SKM-1 (cell line): ENCODE results near the gene BCKDHB.

ENCODE experiments used
- DNase-seq: peaks from one replicate; lab custom pipeline; 2025; ENCODE audit not compliant: unreplicated experiment; lab: John Stamatoyannopoulos, UW

BCKDHB gene

DNA sequence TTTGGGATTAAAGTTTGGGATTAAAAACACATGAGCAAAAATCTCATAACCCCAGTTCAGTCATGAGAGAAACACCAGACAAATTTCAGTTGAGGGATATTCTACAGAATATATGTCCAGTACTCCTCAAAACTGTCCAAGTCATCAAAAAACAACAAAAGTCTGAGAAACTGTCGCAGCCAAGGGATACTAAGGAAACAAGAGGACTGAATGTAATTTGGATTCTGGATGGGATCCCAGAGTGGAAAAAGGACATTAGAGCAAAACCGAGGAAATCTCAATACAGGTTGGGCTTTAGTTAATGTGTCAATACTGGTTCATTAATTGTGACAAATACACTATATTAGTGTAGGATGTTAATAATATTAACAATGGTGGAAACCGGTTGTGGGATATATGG is 219.3 kb downstream of the BCKDHB start:
- no peak for DNase-seq

DNA sequence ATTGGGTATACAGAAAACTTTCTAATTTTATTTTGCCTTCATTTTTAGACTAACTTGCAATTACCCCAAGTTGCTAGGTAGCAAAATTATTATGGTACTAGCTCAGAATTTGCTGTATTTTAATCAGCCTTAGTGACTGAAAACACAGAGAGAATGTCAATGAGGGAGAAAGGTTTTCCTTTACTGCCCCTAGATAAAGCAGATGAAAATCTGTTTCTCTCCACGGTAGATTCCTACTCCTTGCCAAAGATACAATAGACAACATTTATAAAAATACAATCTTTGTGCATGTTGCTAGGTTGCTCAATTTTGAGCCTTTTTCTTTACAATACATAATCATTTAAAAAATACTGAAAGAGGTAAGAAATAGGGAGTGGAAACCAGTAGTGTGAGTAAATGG is 222.2 kb downstream of the BCKDHB start:
- no peak for DNase-seq

DNA sequence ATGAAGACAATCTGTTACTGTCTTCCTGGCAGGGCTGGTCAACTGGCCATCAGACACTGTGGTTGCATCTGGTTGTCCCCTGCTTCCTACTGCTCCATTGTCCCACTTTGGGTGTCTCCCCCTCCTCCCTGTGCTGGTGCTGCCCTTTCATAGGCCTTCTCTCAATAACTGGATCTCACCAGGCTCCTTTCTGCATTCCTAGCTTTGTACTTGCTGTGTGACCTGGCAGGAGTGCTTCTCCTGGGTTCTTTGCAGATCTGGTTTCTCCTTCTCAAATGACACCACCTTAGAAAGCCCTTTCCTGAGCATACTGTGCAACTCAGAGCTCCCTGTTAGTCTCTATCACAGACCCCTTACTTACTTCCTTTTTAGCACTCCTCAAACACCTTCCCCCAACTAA is 223.0 kb downstream of the BCKDHB start:
- DNase-seq, result no peak

DNA sequence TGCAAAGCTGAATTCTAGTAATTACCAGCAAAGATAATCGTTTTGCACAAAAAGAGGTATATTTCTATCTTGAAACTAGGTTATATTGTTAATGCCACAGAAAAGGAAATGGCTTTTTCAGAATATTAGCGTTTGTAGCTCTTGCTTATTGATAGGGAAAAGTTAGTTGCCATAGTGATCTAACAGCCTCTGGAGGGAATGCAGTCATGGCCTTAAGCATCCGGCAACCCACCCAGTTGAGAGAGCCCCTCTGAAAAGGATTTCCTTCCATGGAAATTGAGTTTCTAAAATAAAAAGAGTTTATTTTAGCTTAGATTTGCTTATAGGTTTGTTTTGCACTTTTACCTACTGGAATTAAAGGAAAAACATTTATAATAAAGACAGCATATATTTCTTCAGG is 224.5 kb downstream of the BCKDHB start:
- no peak for DNase-seq

DNA sequence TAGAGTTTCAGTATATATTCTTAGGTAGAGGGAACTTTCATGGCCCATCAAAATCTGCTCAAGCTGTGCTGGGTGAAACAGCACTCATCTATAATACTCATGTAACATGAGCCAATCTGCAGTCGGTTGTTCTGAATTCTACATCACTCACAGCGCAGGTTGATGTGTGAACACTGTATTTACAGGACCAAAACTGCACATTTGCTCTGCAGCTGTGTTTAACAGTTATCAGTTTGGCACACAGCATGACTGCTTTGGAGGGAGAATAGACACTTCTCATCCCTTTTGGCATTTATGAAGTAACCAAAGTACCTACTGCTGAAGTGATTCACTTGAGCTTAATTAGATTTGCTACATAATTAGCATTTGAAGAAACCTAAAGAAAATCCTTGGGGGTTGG is 225.1 kb downstream of the BCKDHB start:
- no peak for DNase-seq

DNA sequence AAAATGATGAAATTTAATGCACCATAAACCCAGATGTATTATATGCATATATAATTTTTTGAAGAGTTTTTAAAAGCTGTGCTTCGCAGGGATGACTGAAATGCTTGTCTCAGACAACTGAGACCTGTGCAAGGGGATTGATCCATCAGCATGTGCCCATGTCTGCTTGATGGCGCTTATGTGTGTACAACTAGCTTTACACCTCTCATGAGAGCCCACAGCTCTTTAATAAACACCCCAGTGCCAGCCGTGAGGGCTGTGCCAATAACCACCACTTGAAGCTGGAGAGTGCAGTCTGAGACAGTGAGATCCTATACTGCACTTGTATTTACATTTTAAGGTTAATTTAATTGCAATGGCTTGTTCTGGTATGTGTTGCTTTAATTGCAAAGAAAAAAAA is 225.5 kb downstream of the BCKDHB start:
- no peak for DNase-seq

DNA sequence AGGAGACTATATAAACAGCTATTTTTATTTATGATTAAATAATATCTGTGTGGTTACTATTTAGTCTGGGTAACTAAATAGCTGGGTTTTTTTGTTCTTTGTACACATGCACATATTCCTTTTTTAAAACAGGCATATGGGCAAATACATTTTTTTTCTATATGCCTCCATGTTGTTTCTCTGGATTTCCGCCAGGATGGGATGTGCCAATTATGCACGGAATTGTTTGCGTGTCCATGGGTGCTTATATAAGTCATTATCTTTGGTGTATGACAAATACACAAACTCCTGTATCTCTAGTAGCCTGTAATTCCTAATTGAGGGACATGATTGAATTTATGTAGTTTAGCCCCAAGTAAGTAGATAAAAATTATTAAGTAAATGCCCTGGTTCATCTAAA is 226.9 kb downstream of the BCKDHB start:
- no peak for DNase-seq

DNA sequence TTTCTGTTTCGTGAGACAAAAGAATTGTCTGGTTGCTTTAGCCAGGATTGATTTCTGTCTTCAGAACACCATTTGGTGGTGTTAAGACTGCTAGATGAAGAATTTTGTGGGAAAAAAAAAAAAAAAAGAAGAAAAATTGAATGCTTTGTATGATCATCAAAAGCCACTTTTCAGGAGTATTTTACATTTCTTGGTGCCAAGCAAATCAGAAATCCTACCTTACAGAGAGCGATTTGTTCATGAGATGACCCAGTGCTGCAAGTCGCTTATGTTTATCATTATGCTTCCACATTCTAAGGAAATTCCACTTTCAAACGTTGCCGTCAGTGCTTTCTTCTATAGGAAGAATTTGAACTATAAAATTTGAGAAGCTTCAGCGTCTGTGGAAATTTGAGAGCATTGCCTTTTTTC is 228.7 kb downstream of the BCKDHB start:
- DNase-seq, result no peak

DNA sequence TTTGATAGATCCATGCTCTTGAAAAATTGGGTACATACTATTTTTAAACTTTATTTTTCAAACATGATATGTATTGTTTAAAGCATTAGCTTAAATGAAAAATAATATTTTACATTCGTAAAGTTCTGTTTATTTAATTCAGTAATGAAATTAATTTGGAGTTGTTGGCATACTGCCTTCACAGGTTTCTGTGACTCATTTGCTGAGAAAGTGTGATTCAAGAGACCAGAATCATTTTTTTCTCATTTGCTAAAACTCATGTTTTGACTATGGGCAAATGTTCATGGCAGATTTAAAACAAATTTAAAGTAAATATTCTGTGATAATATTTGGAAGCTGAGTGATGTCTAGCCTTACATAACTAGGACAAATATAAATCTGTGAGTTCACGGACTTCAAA is 230.4 kb downstream of the BCKDHB start:
- no peak for DNase-seq

DNA sequence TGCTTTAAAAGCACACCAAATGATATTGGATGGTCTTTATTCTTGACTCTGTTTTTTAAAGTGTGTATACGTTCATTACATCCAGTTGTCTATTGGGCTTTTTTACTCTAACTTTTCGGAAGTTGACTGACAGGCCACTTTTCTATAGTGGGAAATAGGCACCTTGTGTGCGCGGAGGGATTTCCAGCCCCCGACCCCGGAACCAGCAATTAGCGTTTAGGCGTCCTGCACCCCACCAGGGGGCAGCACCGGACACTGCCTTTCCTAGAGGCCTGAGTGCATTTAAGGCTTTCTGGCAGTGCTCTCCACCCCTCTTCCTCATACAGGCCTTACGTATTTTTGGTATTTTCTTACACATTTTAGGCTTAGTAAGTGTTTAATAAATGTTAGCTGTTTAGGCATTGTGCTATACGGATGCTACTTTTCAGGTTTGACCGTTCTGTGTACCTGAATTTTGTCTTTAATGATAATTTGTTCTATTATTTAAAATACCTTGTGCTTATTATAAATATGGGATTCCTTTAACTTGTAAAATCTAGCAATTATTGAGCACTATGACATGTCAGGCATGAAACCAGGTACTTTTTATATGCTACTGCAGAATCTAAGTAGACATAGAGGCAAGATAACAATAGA is 231.8 kb downstream of the BCKDHB start:
- peak; percentile 10 for DNase-seq

DNA sequence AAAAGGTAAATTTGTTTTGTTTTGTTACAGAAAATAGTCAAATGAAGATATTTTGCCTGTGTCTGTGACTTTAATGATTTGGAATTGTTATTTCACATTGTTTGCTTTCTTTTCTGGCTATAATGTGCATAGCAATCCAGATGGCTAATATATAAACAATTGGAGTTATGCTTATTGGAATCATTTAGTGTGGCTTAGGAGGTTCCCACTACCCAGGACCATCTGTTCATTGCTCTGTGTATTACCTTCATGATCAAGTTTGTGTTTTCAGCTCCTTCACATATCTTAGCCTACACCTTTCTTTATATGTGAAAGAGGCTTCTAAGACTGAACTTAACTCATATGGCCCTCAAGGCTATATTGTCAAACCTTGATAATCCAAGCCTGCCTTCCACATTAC is 232.9 kb downstream of the BCKDHB start:
- DNase-seq, result no peak

DNA sequence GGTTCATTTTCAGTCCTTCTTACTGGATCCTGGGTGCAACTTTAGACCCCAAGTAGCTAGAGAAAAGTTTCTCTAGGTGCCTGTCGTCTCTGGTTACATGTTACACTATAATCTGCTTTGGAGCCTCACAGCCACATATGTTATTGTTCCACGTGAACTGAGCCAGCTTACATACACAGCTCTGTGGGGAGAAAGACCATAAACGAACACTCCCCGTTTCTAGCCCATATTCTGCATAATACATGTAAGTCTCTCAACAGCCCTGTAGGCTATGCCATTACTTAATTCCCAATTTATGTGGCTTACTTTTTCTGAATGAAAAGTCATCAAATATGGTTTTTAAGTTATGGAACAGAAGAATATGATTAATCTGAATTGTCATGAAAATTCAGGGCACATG is 233.8 kb downstream of the BCKDHB start:
- no peak for DNase-seq

DNA sequence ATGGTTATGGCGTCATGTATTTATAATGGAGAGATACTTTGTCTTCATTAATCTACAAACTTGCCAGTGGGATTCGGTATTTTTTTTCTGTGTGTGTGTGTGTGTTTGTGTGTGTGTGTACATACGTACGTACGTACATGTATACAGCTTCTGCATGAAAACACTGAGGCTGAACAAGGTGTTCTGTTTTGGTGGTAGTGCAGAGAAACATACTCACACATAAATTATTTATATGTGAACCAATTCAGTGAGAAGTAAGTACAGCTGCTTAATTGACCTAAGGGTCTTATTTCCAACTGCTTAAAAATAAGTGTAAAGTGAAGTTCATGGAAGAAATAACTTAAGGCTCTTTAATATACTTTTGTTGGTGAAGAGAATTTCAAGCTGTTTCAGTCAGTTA is 234.2 kb downstream of the BCKDHB start:
- DNase-seq, result no peak

DNA sequence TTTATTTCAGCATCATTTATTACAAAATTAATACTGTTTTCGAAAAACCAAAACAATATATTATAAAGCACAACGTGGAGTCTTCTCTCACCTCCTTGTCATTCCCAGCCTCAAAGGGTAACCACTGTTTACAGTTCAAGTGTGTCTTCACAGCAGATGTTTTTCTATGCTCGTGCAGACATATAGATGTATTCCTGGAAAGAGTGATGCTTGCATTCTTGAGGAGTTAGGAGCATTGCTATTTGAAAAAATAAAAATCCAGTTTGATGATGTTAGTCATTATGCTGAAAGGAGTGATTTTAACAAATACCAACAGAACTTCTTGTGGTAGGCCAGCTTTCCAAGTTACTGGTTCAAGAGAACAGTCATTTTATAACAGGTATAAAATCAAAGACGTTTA is 234.9 kb downstream of the BCKDHB start:
- no peak for DNase-seq

DNA sequence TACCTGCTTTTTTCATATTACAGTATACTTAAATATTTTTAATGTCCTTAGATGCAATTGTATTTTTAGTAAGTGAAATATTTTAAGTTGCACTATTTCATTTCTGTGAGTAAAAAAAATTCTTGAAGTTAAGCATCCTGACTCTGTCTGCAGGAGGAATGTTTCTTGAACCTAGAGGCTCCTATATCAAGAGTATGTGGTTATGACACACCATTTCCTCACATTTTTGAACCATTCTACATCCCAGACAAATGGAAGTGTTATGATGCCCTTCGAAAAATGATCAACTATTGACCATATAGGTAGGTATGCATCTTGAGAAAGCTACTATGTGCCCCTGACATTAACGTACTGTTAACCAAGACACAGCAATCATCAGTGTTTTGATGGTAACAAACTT is 237.0 kb downstream of the BCKDHB start:
- DNase-seq, result no peak

DNA sequence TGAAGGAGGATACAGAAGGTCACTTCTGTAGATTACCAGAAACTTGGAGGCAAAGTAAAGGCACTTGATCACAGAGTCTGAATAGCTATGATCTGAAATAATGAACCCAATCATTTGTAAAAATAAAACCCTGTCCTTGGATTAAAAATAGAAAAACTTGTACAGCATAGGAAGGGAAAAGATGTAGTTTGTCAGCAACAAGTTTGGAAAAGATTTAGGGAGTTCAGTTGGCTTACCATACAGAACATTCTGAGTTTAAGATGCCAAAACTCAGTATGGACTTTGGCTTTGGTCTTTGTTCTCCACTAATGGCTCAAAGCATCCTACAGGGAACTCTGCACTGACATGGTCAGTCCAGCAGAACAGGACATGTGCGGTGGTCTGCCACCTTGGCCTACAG is 240.6 kb downstream of the BCKDHB start:
- no peak for DNase-seq

DNA sequence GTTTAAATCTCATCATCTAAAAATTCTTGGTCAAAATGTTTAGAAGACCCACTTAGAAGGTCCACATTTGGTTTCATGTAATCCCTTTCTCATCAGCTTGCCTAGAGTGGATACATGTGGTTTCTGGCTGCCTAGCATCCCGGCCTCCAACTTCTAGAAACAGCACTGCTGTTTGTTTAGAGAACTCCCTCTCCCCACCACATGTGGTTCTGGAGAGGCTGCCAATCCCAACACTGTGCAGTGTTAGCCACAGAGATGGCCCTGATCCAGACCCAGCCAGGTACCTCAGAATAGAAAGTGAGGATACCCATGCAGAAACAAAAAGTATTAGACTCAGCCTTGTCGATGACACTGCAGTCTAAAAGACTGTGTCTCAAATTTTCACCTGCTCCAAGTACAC is 241.8 kb downstream of the BCKDHB start:
- DNase-seq, result no peak

DNA sequence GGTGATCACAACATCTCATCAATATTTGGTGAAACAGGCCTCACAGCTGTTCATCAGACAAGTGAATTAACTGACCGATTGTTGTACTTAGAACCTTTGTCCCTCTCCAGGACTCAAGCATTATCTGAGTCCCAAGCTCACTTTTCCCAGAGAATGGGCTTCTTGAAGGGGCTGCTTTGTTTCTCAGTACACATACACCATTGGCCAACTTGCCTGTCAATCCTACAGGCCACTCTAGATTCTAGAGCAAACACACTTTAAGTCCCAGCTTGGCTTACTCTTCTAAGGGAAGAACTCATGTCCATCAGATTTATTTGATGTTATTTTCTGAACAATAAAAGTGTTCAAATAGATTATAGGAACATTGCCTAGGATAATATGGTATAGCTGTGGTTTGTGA is 249.5 kb downstream of the BCKDHB start:
- DNase-seq, result no peak

DNA sequence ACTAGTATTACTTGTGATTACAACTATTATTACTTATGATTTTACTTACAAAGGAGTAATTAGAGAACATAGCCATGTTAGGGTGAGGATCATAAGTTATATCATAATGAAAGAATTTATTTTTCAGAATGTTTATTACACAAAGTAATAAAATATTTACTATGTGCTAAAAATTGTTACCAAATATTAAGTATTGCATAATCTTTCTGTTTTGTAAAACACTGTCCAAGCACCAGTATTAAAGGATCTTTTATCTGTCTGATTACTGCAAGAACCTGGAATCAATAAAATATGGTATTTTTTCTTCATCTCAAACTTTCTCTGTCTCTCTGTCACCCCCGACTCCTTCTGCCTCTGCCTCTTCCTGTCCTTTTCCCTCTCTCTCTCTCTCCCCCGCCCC is 250.1 kb downstream of the BCKDHB start:
- DNase-seq, result no peak

DNA sequence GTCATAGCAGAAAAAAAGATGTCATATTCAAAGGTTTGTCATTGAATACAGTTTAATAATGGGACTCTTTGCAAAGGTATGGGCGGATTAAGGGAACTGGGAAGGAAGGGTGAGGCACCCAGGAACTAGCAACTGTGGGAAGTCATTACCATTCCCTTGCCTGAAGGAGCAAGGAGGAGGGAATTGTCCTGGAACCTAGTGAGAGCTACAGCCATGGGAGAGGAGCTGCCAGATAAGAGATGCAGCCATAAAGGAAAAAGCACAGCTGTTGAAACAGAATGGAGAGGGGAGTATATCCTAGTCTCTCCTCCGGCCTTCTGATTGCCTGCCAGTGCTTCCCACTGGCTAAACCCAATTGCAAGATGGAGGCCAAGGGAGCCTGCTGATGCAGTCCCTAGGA is 250.6 kb downstream of the BCKDHB start:
- no peak for DNase-seq

DNA sequence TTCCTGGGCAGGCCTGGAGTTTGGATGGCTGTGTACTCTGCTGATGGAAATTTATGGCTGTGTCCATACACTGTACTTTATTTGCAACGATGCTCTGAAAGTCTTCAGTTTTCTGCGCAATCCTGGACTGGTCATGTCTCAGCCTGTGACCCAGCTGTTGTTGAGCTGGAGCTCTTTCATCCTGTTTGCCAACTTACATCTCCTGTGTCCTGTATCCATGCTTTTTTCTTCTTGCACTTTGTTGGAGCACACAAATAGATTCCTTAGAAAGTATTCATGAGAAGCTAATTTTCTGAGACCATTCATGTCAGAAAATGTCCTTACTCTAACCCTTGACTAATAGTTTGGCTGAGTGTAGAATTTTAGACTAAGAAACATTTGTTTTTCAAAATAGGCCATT is 251.2 kb downstream of the BCKDHB start:
- DNase-seq, result no peak

DNA sequence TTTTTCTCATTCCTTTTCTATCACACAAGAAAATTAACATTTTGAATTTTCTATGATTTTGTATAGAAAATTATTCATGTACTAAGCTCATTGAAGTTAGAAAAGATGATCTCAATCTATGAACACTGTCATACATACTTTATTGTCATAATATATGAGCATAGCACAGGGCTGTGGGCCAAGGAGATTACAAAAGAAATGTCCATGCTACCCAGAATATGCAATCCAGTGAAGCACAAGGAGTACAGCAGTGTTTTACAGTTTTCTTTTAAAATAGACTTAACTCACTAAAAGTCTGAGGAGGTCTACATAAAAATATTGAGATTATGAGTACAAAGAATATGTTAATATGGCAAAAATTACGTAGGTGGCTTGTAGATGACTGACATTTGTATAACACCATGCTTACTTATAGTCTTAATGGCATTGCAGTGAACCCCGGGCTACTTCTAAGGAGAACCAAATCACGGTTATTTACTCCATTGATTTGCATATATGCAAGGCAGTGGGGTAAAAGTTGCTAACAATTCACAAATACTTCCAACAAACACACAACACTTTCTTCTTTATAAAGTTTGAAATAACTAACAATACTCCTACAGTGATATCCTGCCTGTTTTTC is 257.1 kb downstream of the BCKDHB start:
- no peak for DNase-seq

DNA sequence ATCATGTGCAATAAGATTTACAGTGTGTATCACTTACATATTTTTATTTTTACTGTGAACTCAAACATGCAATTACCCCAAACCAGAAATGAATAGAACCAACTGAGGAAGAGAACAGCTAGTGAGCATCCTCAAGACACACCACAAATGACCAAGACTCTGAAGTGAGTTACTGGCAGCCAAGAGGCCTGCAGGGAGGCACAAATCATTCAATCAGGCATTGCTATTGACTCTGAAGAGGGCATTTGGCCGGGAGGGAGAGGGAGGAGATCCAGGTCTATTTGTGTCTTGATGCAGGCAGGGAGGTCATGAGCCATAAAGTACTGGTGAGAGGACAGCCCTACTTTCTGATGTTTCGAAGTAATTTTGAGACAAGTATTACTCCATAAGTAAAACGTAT is 257.7 kb downstream of the BCKDHB start:
- no peak for DNase-seq
